Transverse colon (tissue), 3 donors: ENCODE data around the gene FAH.

Experiments used
- CTCF ChIP-seq, 5 experiments: fragments of 200-600 bp in 3 of 5; fragments of 450-650 bp in 2 of 5; sonication (generic) in 3 of 5; IDR thresholded peaks; 1 replicate in 2 of 5; 2 replicates in 3 of 5; pipeline ENCODE4 v1.5.1; 2016 to 2017; ENCODE audit warnings: antibody characterized with exemption in 5 of 5, inconsistent platforms in 3 of 5, mild to moderate bottlenecking in 2 of 5, moderate library complexity in 1 of 5
- EP300 ChIP-seq: sonication (generic); formaldehyde crosslinking; IDR thresholded peaks from one replicate; pipeline ENCODE4 v1.6.1; 2017; ENCODE audit warnings: antibody characterized with exemption, low read depth
- POLR2A ChIP-seq: fragments of 450-650 bp; IDR thresholded peaks from one replicate; pipeline ENCODE4 v1.6.1; 2016; ENCODE audit warnings: antibody characterized with exemption, mild to moderate bottlenecking, moderate library complexity

DNA sequence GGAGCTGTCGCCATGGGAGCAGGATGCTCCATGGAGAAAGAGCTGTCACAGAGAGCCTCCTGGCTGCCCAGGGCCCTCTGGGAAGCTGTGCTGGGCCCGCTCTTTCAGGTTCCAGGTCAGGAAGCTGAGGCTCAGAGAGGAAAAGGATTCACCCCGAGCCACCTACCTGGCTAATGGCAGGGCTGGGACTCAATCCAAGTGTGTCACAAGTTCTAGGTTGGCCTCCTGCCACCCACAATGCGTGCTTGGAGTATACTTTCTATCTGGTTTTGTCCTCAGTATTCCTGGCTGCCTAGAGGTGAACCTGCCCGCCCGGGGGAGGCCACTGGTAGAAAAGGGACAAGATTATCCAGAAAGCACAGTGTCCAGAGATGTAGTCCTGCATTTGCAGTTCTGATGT is 23.6 kb downstream of the FAH start:
- no peak for TF ChIP-seq CTCF (IDR thresholded peaks at IDR 0.05)
- no peak for TF ChIP-seq EP300
- no peak for TF ChIP-seq POLR2A
